ENCODE measurements around the gene MLXIPL.
"Not testable (repeated sequence)": the region's sequence is repeated elsewhere in the genome, so short reads cannot be mapped to it uniquely, and the experiment has no call there.

The MLXIPL gene

GRCh38 chr7:73577627-73578341 is 46.5 kb downstream of the MLXIPL start:
- DNase-seq (ENCODE audit: low spot score) = no peak

GRCh38 chr7:73573791-73574190 is 50.5 kb downstream of the MLXIPL start:
- DNase-seq (ENCODE audit: low spot score) = no peak

- no peak for DNase-seq (ENCODE audit: low spot score)
Measured at GRCh38 chr7:73573276-73573675, 51.0 kb downstream of the MLXIPL start.

- no peak for DNase-seq (ENCODE audit: low spot score)
Measured at GRCh38 chr7:73572767-73573186, 51.5 kb downstream of the MLXIPL start.

GRCh38 chr7:73570977-73571376 is 53.3 kb downstream of the MLXIPL start:
- no peak for DNase-seq (ENCODE audit: low spot score)

- DNase-seq (ENCODE audit: low spot score) = no peak
Measured at GRCh38 chr7:73570521-73570920, 53.8 kb downstream of the MLXIPL start.

GRCh38 chr7:73569042-73569608 is 55.2 kb downstream of the MLXIPL start:
- DNase-seq (ENCODE audit: low spot score) = no peak

- DNase-seq (ENCODE audit: low spot score) = no peak
Measured at GRCh38 chr7:73567846-73568685, 56.3 kb downstream of the MLXIPL start.

GRCh38 chr7:73567140-73567539 is 57.2 kb downstream of the MLXIPL start:
- DNase-seq (ENCODE audit: low spot score) = no peak

- DNase-seq (ENCODE audit: low spot score) = not testable (repeated sequence)
Measured at GRCh38 chr7:73566431-73566830, 57.9 kb downstream of the MLXIPL start.

- DNase-seq (ENCODE audit: low spot score) = no peak
Measured at GRCh38 chr7:73565675-73566340, 58.5 kb downstream of the MLXIPL start.

- peak; percentile 83 for DNase-seq (ENCODE audit: low spot score)
Measured at GRCh38 chr7:73560109-73560835, 64.0 kb downstream of the MLXIPL start.

GRCh38 chr7:73557397-73558257 is 66.7 kb downstream of the MLXIPL start, which contains the start of gene BCL7B:
Gene BCL7B, minus strand, starts transcription at chr7:73557690. Its CDS starts 112 bp downstream, at chr7:73557578.
- peak; percentile 99 for DNase-seq (ENCODE audit: low spot score)

- peak; percentile 99 for DNase-seq (ENCODE audit: low spot score)
Measured at GRCh38 chr7:73557108-73557396, 67.3 kb downstream of the MLXIPL start.

GRCh38 chr7:73556208-73557107 is 67.9 kb downstream of the MLXIPL start:
- DNase-seq (ENCODE audit: low spot score) = no peak

- peak; percentile 40 for DNase-seq (ENCODE audit: low spot score)
Measured at GRCh38 chr7:73555411-73555982, 68.8 kb downstream of the MLXIPL start.

GRCh38 chr7:73550093-73550492 is 74.2 kb downstream of the MLXIPL start:
- DNase-seq (ENCODE audit: low spot score) = not testable (repeated sequence)

- no peak for DNase-seq (ENCODE audit: low spot score)
Measured at GRCh38 chr7:73549176-73549575, 75.1 kb downstream of the MLXIPL start.

GRCh38 chr7:73547841-73548240 is 76.5 kb downstream of the MLXIPL start:
- no peak for DNase-seq (ENCODE audit: low spot score)
